Panc1 (cell line): ENCODE results near the gene UBE2L6. TPM values are rescaled to one million over a fixed set of nuclear protein-coding genes. Genes with fewer than 3 reads are reported as not detected.

Experiments used
- ATAC-seq: fragments of 200-7000 bp; cut with Tn5 transposase; 2 replicates; pipeline ENCODE4 v1.9.1; 2020; ENCODE audit warnings: mild to moderate bottlenecking, moderate library complexity
- BruUV-seq: library from RNA; stranded (reverse); fragments of 400-500 nt; replicated peaks from 2 replicates; lab custom pipeline; 2021; lab: Mats Ljungman, UMichigan
- CTCF ChIA-PET: fragments of 300-600 bp; sonication (Branson Sonifier 250); formaldehyde crosslinking; loops from one replicate; lab custom pipeline; 2022; ENCODE audit warnings: antibody characterized with exemption; lab: Charles Lee
- POLR2A ChIA-PET: fragments of 300-600 bp; sonication (Branson Sonifier 250); formaldehyde crosslinking; loops from one replicate; lab custom pipeline; 2022; ENCODE audit warnings: antibody characterized with exemption; lab: Charles Lee
- DNase-seq: peaks from one replicate; pipeline ENCODE4 v3.0.0-alpha.2; 2010; ENCODE audit warnings: low read depth, low spot score
- H3K27ac ChIP-seq: 2 replicates; pipeline ENCODE4 v1.5.1; 2011; ENCODE audit warnings: mild to moderate bottlenecking, low read length, inconsistent platforms
- H3K27me3 ChIP-seq: fragments of 200-500 bp; sonication (Bioruptor generic); 2 replicates; pipeline ENCODE4 v1.6.0; 2014; ENCODE audit warnings: low read length, inconsistent platforms; ENCODE audit not compliant: control insufficient read depth, insufficient read depth
- H3K36me3 ChIP-seq: fragments of 200-500 bp; sonication (Bioruptor generic); 2 replicates; pipeline ENCODE4 v1.5.1; 2014; ENCODE audit warnings: inconsistent platforms, mild to moderate bottlenecking, low read length, moderate library complexity; ENCODE audit not compliant: control insufficient read depth, insufficient read depth
- H3K4me1 ChIP-seq: 2 replicates; pipeline ENCODE4 v1.5.1; 2011; ENCODE audit warnings: inconsistent platforms, mild to moderate bottlenecking, low read length, moderate library complexity; ENCODE audit not compliant: control insufficient read depth, insufficient read depth
- H3K4me3 ChIP-seq, 2 experiments: 2 replicates each; pipeline ENCODE4 v1.5.1; 2011 to 2012; ENCODE audit warnings: low read depth in 2 of 2, low read length in 2 of 2, mild to moderate bottlenecking in 2 of 2, inconsistent platforms in 1 of 2, moderate library complexity in 1 of 2
- H3K9me3 ChIP-seq: fragments of 200-500 bp; sonication (Bioruptor generic); 2 replicates; pipeline ENCODE4 v1.5.1; 2014; ENCODE audit warnings: low read depth, mild to moderate bottlenecking, inconsistent platforms, low read length, moderate library complexity; ENCODE audit not compliant: control insufficient read depth, insufficient read depth
- CTCF ChIP-seq: fragments of 450-650 bp; IDR thresholded peaks from 2 replicates; pipeline ENCODE4 v1.5.1; 2017; ENCODE audit warnings: mild to moderate bottlenecking
- POLR2AphosphoS5 ChIP-seq: IDR thresholded peaks from 2 replicates; pipeline ENCODE4 v1.6.1; 2012; ENCODE audit warnings: mild to moderate bottlenecking, low read depth, low read length, moderate library complexity
- REST ChIP-seq, 2 experiments: IDR thresholded peaks; 2 replicates each; pipeline ENCODE4 v1.6.1; 2011 to 2012; ENCODE audit warnings: low read depth in 2 of 2, control low read depth in 1 of 2, low read length in 1 of 2, mild to moderate bottlenecking in 1 of 2, moderate library complexity in 1 of 2; ENCODE audit not compliant: insufficient read depth in 1 of 2
- SIN3A ChIP-seq: IDR thresholded peaks from 2 replicates; pipeline ENCODE4 v1.6.1; 2012; ENCODE audit warnings: low read depth, mild to moderate bottlenecking, low read length, moderate library complexity, borderline replicate concordance; ENCODE audit not compliant: insufficient read depth
- TCF7L2 ChIP-seq: IDR thresholded peaks from 2 replicates; pipeline ENCODE4 v1.6.1; 2011; ENCODE audit warnings: mild to moderate bottlenecking, low read depth, low read length, inconsistent platforms
- in situ Hi-C: cut with HindIII; loops from 2 replicates; pipeline ENCODE4 v1.10.0; 2016; ENCODE audit warnings: low sequenced_read_pairs, low pct_unique_long_range_greater_than_20kb
- intact Hi-C: fragments of 100-400 bp; cut with micrococcal nuclease; formaldehyde crosslinking; loops from one replicate; pipeline ENCODE4 v1.10.0; 2022; ENCODE audit not compliant: unreplicated experiment
- total RNA-seq: library from RNA; stranded (reverse); gene quantifications from one replicate; pipeline ENCODE4 v1.2.1, GENCODE V29; 2021; ENCODE audit not compliant: unreplicated experiment

Gene UBE2L6
- total RNA-seq, 1 experiment from 2014 or later = 19.1 TPM

DNA sequence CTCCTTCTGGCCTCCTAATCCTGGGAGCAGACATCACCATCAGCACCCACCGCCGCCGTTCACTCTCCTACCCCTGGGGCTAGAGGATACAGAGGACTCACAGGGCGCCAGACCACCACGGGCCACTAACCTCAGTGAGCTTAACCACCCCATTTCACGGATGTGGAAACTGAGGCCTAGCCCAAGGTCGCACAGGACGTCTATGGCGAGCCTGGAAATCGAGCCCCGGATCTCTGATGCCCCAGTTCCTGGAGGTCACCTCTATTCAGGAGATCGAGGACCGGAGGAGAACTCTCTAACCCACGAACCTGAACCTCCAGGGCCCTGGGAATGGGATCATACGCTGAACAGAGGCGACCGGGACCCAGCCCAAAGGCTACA, 37.3 kb downstream of the UBE2L6 start:
- no peaks in the 10 kb centered on the region for H3K9me3 ChIP-seq
- in situ Hi-C loops = no loop called here
- no TSS peak for BruUV-seq
- intact Hi-C loops = loop anchor here (1.0 kb wide), 1 partner anchor 111 kb away; no protein-coding TSS in a partner anchor
- ATAC-seq = peak; percentile 41
- POLR2A ChIA-PET = no interaction called here
- peaks cover 13% of the 10 kb centered on the region for H3K4me1 ChIP-seq
- peaks cover 12% of the 10 kb centered on the region for H3K36me3 ChIP-seq
- H3K27me3 ChIP-seq = no peaks in the 10 kb centered on the region
- no peak for DNase-seq
- peak overlapping the region; percentile 98 for H3K27ac ChIP-seq
- CTCF ChIA-PET = no interaction called here
- H3K4me3 ChIP-seq = peak overlapping the region; percentile 75 to 99
- no peak for TF ChIP-seq POLR2AphosphoS5
- no peak for TF ChIP-seq CTCF
- no peak for TF ChIP-seq SIN3A
- no peak for TF ChIP-seq TCF7L2
- TF ChIP-seq REST (IDR thresholded peaks at IDR 0.05; ENCODE audit: insufficient read depth in 1 of 2, low read depth in 2 of 2, low read length in 1 of 2) = no peak

- Histone ChIP-seq H3K27ac (no peak overlapping the region), H3K4me3 (no peak overlapping the region), H3K27me3 (no peaks in the 10 kb centered on the region), H3K9me3 (no peaks in the 10 kb centered on the region), H3K4me1 (peaks cover 13% of the 10 kb centered on the region), H3K36me3 (peaks cover 12% of the 10 kb centered on the region)
- POLR2A ChIA-PET = no interaction called here
- DNase-seq = no peak
- intact Hi-C loops (loop anchor here (5.0 kb wide), 1 partner anchor 37 kb away; no protein-coding TSS in a partner anchor), in situ Hi-C loops (no loop called here)
- no peak for ATAC-seq
- no peak for TF ChIP-seq REST (IDR thresholded peaks at IDR 0.05; ENCODE audit: insufficient read depth in 1 of 2, low read depth in 2 of 2, low read length in 1 of 2)
- TF ChIP-seq TCF7L2 = no peak
- no peak for TF ChIP-seq SIN3A
- no peak for TF ChIP-seq CTCF
- no peak for TF ChIP-seq POLR2AphosphoS5
- CTCF ChIA-PET = interaction anchor here (0.6 kb wide), 1 partner anchor 281 kb away, joined by 3 read pairs; no protein-coding TSS in a partner anchor
- no TSS peak for BruUV-seq
These were observed 38.5 kb downstream of the UBE2L6 start for GRCh38 chr11:57529012-57529411.
